Astrocyte (in vitro differentiated cells and primary cell): ENCODE results near the gene DBP. TPM values are rescaled to one million over a fixed set of nuclear protein-coding genes. Genes with fewer than 3 reads are reported as not detected.

Source experiments
- DNase-seq: peaks from one replicate; pipeline ENCODE4 v3.0.0-alpha.2; 2010; ENCODE audit warnings: low read depth
- FAIRE-seq: peaks from 2 replicates; lab custom pipeline; 2011; peaks lifted over from hg19 to GRCh38; lab: Jason Lieb, UNC
- H2AFZ ChIP-seq: 2 replicates; pipeline ENCODE4 v1.6.0; 2012; ENCODE audit warnings: low read depth, low read length, inconsistent platforms
- H3K27ac ChIP-seq: 2 replicates; pipeline ENCODE4 v1.5.1; 2011; ENCODE audit warnings: low read depth, low read length, inconsistent platforms
- H3K27me3 ChIP-seq: 2 replicates; pipeline ENCODE4 v1.6.0; 2011; ENCODE audit warnings: low read length, inconsistent platforms; ENCODE audit not compliant: insufficient read depth
- H3K36me3 ChIP-seq: 2 replicates; pipeline ENCODE4 v1.5.1; 2011; ENCODE audit warnings: low read length, inconsistent platforms; ENCODE audit not compliant: insufficient read depth
- H3K4me1 ChIP-seq: 2 replicates; pipeline ENCODE4 v1.5.1; 2011; ENCODE audit warnings: low read length, inconsistent platforms; ENCODE audit not compliant: insufficient read depth
- H3K4me2 ChIP-seq: 2 replicates; pipeline ENCODE4 v1.6.0; 2012; ENCODE audit warnings: low read length, inconsistent platforms
- H3K4me3 ChIP-seq: 2 replicates; pipeline ENCODE4 v1.5.1; 2011; ENCODE audit warnings: low read depth, mild to moderate bottlenecking, low read length, inconsistent platforms; ENCODE audit not compliant: insufficient read depth
- H3K79me2 ChIP-seq: 2 replicates; pipeline ENCODE4 v1.6.0; 2012; ENCODE audit warnings: mild to moderate bottlenecking, low read length, inconsistent platforms; ENCODE audit not compliant: insufficient read depth
- H3K9ac ChIP-seq: 2 replicates; pipeline ENCODE4 v1.6.0; 2012; ENCODE audit warnings: mild to moderate bottlenecking, low read length, inconsistent platforms
- H3K9me3 ChIP-seq: 2 replicates; pipeline ENCODE4 v1.5.1; 2012; ENCODE audit warnings: low read depth, mild to moderate bottlenecking, low read length, inconsistent platforms; ENCODE audit not compliant: insufficient read depth
- H4K20me1 ChIP-seq: 2 replicates; pipeline ENCODE4 v1.6.0; 2012; ENCODE audit warnings: low read length, inconsistent platforms; ENCODE audit not compliant: insufficient read depth
- H3K27ac Mint-ChIP-seq: one replicate; pipeline ENCODE4 v1.8.0; 2021; ENCODE audit warnings: mild to moderate bottlenecking, mixed read lengths; ENCODE audit not compliant: unreplicated experiment
- H3K27me3 Mint-ChIP-seq: one replicate; pipeline ENCODE4 v1.8.0; 2021; ENCODE audit warnings: low read depth, mixed read lengths; ENCODE audit not compliant: unreplicated experiment
- H3K36me3 Mint-ChIP-seq: one replicate; pipeline ENCODE4 v1.8.0; 2021; ENCODE audit warnings: low read depth, mixed read lengths; ENCODE audit not compliant: unreplicated experiment
- H3K4me1 Mint-ChIP-seq: one replicate; pipeline ENCODE4 v1.8.0; 2021; ENCODE audit warnings: low read depth, mixed read lengths; ENCODE audit not compliant: unreplicated experiment
- H3K4me3 Mint-ChIP-seq: one replicate; pipeline ENCODE4 v1.8.0; 2021; ENCODE audit warnings: mild to moderate bottlenecking, moderate library complexity, mixed read lengths; ENCODE audit not compliant: unreplicated experiment
- H3K9me3 Mint-ChIP-seq: one replicate; pipeline ENCODE4 v1.8.0; 2021; ENCODE audit warnings: mild to moderate bottlenecking, mixed read lengths; ENCODE audit not compliant: unreplicated experiment
- EZH2 ChIP-seq: IDR thresholded peaks from 2 replicates; pipeline ENCODE4 v1.6.1; 2012; ENCODE audit warnings: mild to moderate bottlenecking, low read length, inconsistent platforms; ENCODE audit not compliant: insufficient read depth
- total RNA-seq: library from RNA; stranded (reverse); gene quantifications from 2 replicates; pipeline ENCODE4 v1.2.1, GENCODE V29; 2021
- TF ChIP-seq, protein P1 (sequence below): IDR thresholded peaks from 2 replicates; pipeline ENCODE4 v1.5.1; 2011; ENCODE audit warnings: low read depth, mild to moderate bottlenecking, inconsistent platforms, low read length, moderate library complexity; ENCODE audit not compliant: insufficient read depth

Gene DBP
- total RNA-seq, 1 donor from 2014 or later: 1.2 TPM

DNA sequence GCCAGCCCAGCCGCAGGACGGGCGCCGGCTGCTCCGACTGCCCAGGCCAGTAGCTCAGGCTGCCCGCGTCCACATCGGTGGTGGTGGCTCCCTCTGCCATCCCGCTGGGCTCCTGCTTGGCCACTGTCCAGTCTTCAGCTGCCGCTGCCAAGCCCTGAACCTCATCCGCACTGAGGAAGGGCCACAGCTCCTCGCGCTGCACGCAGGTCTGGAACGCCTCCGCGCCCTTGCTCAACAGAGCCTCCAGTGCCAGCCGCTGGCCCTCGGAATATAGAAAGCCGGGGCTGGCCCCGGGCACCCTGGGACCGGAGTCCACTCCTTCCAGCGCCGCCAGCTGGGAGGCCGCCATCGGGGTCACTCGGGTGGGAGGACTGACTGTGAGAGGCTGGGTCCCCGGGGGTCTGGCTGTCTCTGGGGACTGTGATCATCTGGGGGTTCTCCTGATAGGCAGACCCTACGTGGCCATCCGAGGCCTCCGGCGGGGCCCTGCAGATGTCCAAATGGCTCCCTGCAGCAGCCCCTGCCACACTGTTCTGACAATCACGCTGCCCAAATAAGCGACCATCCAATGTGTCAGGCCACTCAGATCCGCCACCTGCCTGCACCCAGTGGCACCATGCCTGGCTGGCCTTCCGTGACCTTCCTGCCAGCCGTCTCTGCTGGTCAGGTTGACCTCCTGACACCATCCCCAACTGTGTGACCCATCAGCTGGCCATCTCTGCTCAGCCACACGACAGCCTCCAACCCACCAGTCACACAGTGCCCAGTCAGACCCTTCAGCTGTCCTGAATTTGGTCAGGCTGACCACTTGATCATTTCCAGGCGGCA lies 23.9 kb downstream of the DBP start:
- TF ChIP-seq, protein P1, sequence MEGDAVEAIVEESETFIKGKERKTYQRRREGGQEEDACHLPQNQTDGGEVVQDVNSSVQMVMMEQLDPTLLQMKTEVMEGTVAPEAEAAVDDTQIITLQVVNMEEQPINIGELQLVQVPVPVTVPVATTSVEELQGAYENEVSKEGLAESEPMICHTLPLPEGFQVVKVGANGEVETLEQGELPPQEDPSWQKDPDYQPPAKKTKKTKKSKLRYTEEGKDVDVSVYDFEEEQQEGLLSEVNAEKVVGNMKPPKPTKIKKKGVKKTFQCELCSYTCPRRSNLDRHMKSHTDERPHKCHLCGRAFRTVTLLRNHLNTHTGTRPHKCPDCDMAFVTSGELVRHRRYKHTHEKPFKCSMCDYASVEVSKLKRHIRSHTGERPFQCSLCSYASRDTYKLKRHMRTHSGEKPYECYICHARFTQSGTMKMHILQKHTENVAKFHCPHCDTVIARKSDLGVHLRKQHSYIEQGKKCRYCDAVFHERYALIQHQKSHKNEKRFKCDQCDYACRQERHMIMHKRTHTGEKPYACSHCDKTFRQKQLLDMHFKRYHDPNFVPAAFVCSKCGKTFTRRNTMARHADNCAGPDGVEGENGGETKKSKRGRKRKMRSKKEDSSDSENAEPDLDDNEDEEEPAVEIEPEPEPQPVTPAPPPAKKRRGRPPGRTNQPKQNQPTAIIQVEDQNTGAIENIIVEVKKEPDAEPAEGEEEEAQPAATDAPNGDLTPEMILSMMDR: no peak
- TF ChIP-seq EZH2: no peak
- peaks cover 21% of the 10 kb centered on the region for H3K36me3 ChIP-seq
- peaks cover 31% of the 10 kb centered on the region for H3K4me1 ChIP-seq
- no peak overlapping the region for H3K4me3 ChIP-seq
- no peak overlapping the region for H3K4me2 ChIP-seq
- H3K79me2 ChIP-seq: peaks cover 30% of the 10 kb centered on the region
- no peaks in the 10 kb centered on the region for H3K9me3 Mint-ChIP-seq
- H3K9me3 ChIP-seq: no peaks in the 10 kb centered on the region
- no peak overlapping the region for H2AFZ ChIP-seq
- H3K27ac ChIP-seq: no peak overlapping the region
- H3K27me3 Mint-ChIP-seq: no peaks in the 10 kb centered on the region
- peaks cover 10% of the 10 kb centered on the region for H3K36me3 Mint-ChIP-seq
- H3K27ac Mint-ChIP-seq: peak overlapping the region; percentile 44
- peaks cover 23% of the 10 kb centered on the region for H3K4me1 Mint-ChIP-seq
- DNase-seq (no peak), FAIRE-seq (no peak)
- H4K20me1 ChIP-seq: peaks cover 46% of the 10 kb centered on the region
- H3K27me3 ChIP-seq: no peaks in the 10 kb centered on the region
- H3K9ac ChIP-seq: no peak overlapping the region
- H3K4me3 Mint-ChIP-seq: peak overlapping the region; percentile 62

DNA sequence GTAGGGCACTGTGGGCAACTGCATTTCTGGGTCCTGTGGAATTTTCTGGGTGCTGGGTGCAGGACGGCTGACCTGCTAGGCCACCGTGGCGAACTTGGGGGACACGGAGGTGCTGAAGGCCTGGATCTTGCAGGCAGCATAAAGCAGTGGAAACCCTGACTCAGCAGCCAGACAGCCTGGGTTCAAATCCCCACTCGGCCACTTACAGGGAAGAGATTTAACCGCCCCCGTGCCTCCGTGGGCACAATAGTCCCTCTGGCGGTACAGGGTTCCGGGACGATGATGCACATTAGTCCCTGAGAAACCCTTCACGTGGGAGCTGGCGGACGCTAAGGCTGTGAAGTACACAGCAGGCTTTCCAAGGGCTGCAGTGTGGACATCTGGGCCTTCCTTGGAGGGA lies 25.3 kb downstream of the DBP start:
- Mint-ChIP-seq H3K9me3 (no peaks in the 10 kb centered on the region), H3K27me3 (no peaks in the 10 kb centered on the region), H3K27ac (no peak overlapping the region), H3K4me3 (no peak overlapping the region), H3K4me1 (peaks cover 16% of the 10 kb centered on the region), H3K36me3 (peaks cover 6% of the 10 kb centered on the region)
- H3K4me2 ChIP-seq: no peak overlapping the region
- FAIRE-seq (no peak), DNase-seq (no peak)
- peaks cover 16% of the 10 kb centered on the region for H3K79me2 ChIP-seq
- H3K4me1 ChIP-seq: peaks cover 19% of the 10 kb centered on the region
- H2AFZ ChIP-seq: no peak overlapping the region
- H3K9me3 ChIP-seq: no peaks in the 10 kb centered on the region
- no peak overlapping the region for H3K4me3 ChIP-seq
- H3K36me3 ChIP-seq: peaks cover 19% of the 10 kb centered on the region
- H4K20me1 ChIP-seq: peaks cover 32% of the 10 kb centered on the region
- no peaks in the 10 kb centered on the region for H3K27me3 ChIP-seq
- H3K27ac ChIP-seq: no peak overlapping the region
- no peak overlapping the region for H3K9ac ChIP-seq
- TF ChIP-seq, protein P1: no peak
- TF ChIP-seq EZH2: no peak

DNA sequence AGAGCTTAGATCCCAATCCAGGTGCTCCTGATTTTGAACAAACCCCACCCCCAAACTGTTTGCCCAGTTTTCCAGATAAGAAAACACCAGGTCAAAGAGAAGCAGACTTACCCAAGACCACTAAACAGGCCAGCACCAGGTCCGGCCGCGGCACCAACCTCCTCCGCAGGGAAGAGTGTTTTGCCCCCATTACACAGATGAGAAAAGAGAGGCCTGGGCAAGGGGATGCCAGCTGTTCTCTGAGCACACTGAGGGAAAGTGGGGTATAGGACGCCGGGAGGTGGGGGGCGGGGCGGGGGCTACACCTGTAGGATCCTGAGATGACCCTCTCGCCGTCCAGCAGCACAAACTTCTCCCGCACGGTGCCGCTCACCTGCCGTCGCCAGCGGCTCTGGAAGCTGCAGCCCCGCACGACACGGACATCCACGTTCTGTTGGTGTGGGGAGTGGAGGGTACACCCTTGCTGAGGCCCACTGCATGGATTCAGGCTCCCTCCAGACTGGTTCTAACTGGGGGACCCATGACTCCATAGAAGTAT lies 27.5 kb downstream of the DBP start:
- Histone ChIP-seq H3K4me2 (no peak overlapping the region), H3K36me3 (no peaks in the 10 kb centered on the region), H3K9ac (no peak overlapping the region), H2AFZ (no peak overlapping the region), H3K79me2 (no peaks in the 10 kb centered on the region), H3K4me1 (no peaks in the 10 kb centered on the region), H3K27ac (no peak overlapping the region), H3K9me3 (no peaks in the 10 kb centered on the region), H3K27me3 (no peaks in the 10 kb centered on the region), H4K20me1 (peaks cover 10% of the 10 kb centered on the region), H3K4me3 (no peak overlapping the region)
- TF ChIP-seq, protein P1: no peak
- no peaks in the 10 kb centered on the region for H3K9me3 Mint-ChIP-seq
- FAIRE-seq (no peak), DNase-seq (no peak)
- no peak overlapping the region for H3K4me3 Mint-ChIP-seq
- H3K27ac Mint-ChIP-seq: no peak overlapping the region
- H3K36me3 Mint-ChIP-seq: no peaks in the 10 kb centered on the region
- H3K4me1 Mint-ChIP-seq: peaks cover 7% of the 10 kb centered on the region
- H3K27me3 Mint-ChIP-seq: no peaks in the 10 kb centered on the region
